K562 (cell line): Measurements from ENCODE around the gene FKBP9. TPM values are rescaled to one million over a fixed set of nuclear protein-coding genes. Genes with fewer than 3 reads are reported as not detected.

ENCODE experiments used
- ATAC-seq: fragments of 200-7000 bp; cut with Tn5 transposase; 3 replicates; pipeline ENCODE4 v1.9.1; 2020; ENCODE audit warnings: moderate library complexity
- BruUV-seq: library from RNA; stranded (reverse); fragments of 400-500 nt; replicated peaks from 2 replicates; lab custom pipeline; 2021; lab: Mats Ljungman, UMichigan
- CTCF ChIA-PET: fragments of 300-600 bp; formaldehyde crosslinking; extraction: SDS; loops from one replicate; lab custom pipeline; 2021; ENCODE audit warnings: low intra/inter-chr PET ratio; lab: Yijun Ruan, JAX
- POLR2A ChIA-PET: fragments of 300-600, 350-650 bp; sonication (Branson Sonifier 250); formaldehyde crosslinking; extraction: SDS; loops from one replicate; lab custom pipeline; 2021; ENCODE audit warnings: antibody characterized with exemption, inconsistent platforms; lab: Yijun Ruan, JAX
- DNase-seq, 4 experiments: peaks; one replicate each; pipeline versions ENCODE4 v3.0.0 to v3.0.0-alpha.2; 2011 to 2018; ENCODE audit warnings: low spot score in 3 of 4, mixed read lengths in 3 of 4; ENCODE audit errors: extremely low read depth in 1 of 4
- FAIRE-seq: peaks from 2 replicates; lab custom pipeline; 2011; peaks lifted over from hg19 to GRCh38; lab: Jason Lieb, UNC
- H2AFZ ChIP-seq: 2 replicates; pipeline ENCODE4 v1.6.0; 2011; ENCODE audit warnings: low read depth, low read length, control low read depth, inconsistent platforms
- H3K27ac ChIP-seq: fragments of 200-600 bp; 3 replicates; pipeline ENCODE4 v1.8.0; 2011; ENCODE audit warnings: low read depth, mild to moderate bottlenecking, control low read depth, inconsistent platforms, low read length, moderate library complexity, mixed read lengths; ENCODE audit errors: extremely low read depth
- H3K27me3 ChIP-seq, 2 experiments: fragments of 300-600 bp in 1 of 2; 2 replicates in 1 of 2; 3 replicates in 1 of 2; pipeline versions ENCODE4 v1.6.0 to v1.8.0; 2011; ENCODE audit warnings: inconsistent platforms in 2 of 2, low read length in 2 of 2, mild to moderate bottlenecking in 1 of 2, mixed read lengths in 1 of 2, moderate library complexity in 1 of 2; ENCODE audit not compliant: control insufficient read depth in 2 of 2, insufficient read depth in 2 of 2
- H3K36me3 ChIP-seq: fragments of 300-600 bp; 3 replicates; pipeline ENCODE4 v1.8.0; 2011; ENCODE audit warnings: mild to moderate bottlenecking, low read length, inconsistent platforms; ENCODE audit not compliant: control insufficient read depth, insufficient read depth
- H3K4me1 ChIP-seq, 2 experiments: fragments of 200-600 bp in 1 of 2; replicated peaks in 1 of 2; 2 replicates in 1 of 2; 3 replicates in 1 of 2; pipeline versions ENCODE4 v1.5.1 to v1.8.0; 2011; ENCODE audit warnings: inconsistent platforms in 2 of 2, low read length in 2 of 2, mild to moderate bottlenecking in 1 of 2, mixed read lengths in 1 of 2, moderate library complexity in 1 of 2; ENCODE audit not compliant: control insufficient read depth in 2 of 2, insufficient read depth in 2 of 2
- H3K4me2 ChIP-seq: 2 replicates; pipeline ENCODE4 v1.6.1; 2011; ENCODE audit warnings: low read length, control low read depth, inconsistent platforms, mixed read lengths; ENCODE audit not compliant: insufficient read depth
- H3K4me3 ChIP-seq: fragments of 200-600 bp; sonication (generic), shearing (Covaris generic); 2 replicates; pipeline ENCODE4 v1.5.1; 2016; ENCODE audit warnings: control low read depth, inconsistent platforms
- H3K79me2 ChIP-seq: fragments of 200-600 bp; 3 replicates; pipeline ENCODE4 v1.8.0; 2011; ENCODE audit warnings: low read length, inconsistent platforms; ENCODE audit not compliant: control insufficient read depth, insufficient read depth
- H3K9ac ChIP-seq, 2 experiments: 2 replicates each; pipeline versions ENCODE4 v1.6.0 to v1.6.1; 2011; ENCODE audit warnings: low read depth in 2 of 2, low read length in 2 of 2, control low read depth in 1 of 2, inconsistent platforms in 1 of 2, mild to moderate bottlenecking in 1 of 2, mixed read lengths in 1 of 2; ENCODE audit not compliant: insufficient read depth in 1 of 2
- H3K9me1 ChIP-seq: one replicate; pipeline ENCODE4 v1.6.0; 2011; ENCODE audit warnings: inconsistent platforms, mild to moderate bottlenecking, low read length, moderate library complexity; ENCODE audit not compliant: control insufficient read depth, insufficient read depth
- H3K9me3 ChIP-seq: replicated peaks from 2 replicates; pipeline ENCODE4 v1.5.1; 2011; ENCODE audit warnings: low read depth, low read length, inconsistent platforms; ENCODE audit not compliant: control insufficient read depth, insufficient read depth
- H4K20me1 ChIP-seq: replicated peaks from 2 replicates; pipeline ENCODE4 v1.6.1; 2011; ENCODE audit warnings: low read length, inconsistent platforms, mixed read lengths; ENCODE audit not compliant: control insufficient read depth, insufficient read depth
- CTCF ChIP-seq, 3 experiments: IDR thresholded peaks in 2 of 3; conservative IDR thresholded peaks in 1 of 3; 2 replicates each; pipeline ENCODE4 v1.5.1; 2011 to 2012; ENCODE audit warnings: low read length in 3 of 3, mild to moderate bottlenecking in 3 of 3, control low read depth in 2 of 3, improper control_type of control experiment in 1 of 3, inconsistent platforms in 1 of 3, low read depth in 1 of 3, mixed read lengths in 1 of 3, moderate library complexity in 1 of 3; ENCODE audit not compliant: insufficient read depth in 2 of 3
- CTCFL ChIP-seq: IDR thresholded peaks from 2 replicates; pipeline ENCODE4 v1.6.1; 2011; ENCODE audit warnings: borderline replicate concordance, low read depth, mild to moderate bottlenecking, moderate library complexity, low read length; ENCODE audit not compliant: insufficient read depth, poor library complexity, severe bottlenecking
- NONO ChIP-seq, 2 experiments: fragments of 200-400 bp in 1 of 2; fragments of 450-650 bp in 1 of 2; formaldehyde crosslinking in 1 of 2; IDR thresholded peaks; 2 replicates each; pipeline ENCODE4 v1.6.1; 2017; ENCODE audit warnings: low read depth in 2 of 2, mild to moderate bottlenecking in 2 of 2, moderate library complexity in 2 of 2, low read length in 1 of 2
- RAD21 ChIP-seq, 2 experiments: fragments of 250-450 bp in 1 of 2; fragments of 450-650 bp in 1 of 2; sonication (Bioruptor Pico) in 1 of 2; formaldehyde crosslinking in 1 of 2; IDR thresholded peaks in 1 of 2; conservative IDR thresholded peaks in 1 of 2; 2 replicates each; pipeline versions ENCODE4 v1.4.0 to v1.8.0; 2020 to 2022; ENCODE audit warnings: mild to moderate bottlenecking in 2 of 2, moderate library complexity in 1 of 2
- SFPQ ChIP-seq: fragments of 200-400 bp; formaldehyde crosslinking; IDR thresholded peaks from 2 replicates; pipeline ENCODE4 v1.6.1; 2017; ENCODE audit warnings: mild to moderate bottlenecking, low read depth, low read length, moderate library complexity
- SP2 ChIP-seq: IDR thresholded peaks from 2 replicates; pipeline ENCODE4 v1.6.1; 2011; ENCODE audit warnings: mild to moderate bottlenecking, low read depth, low read length, moderate library complexity; ENCODE audit not compliant: poor library complexity, severe bottlenecking; ENCODE audit errors: extremely low read depth
- WGBS: fragments of 100-300 bp; shearing (Covaris generic); methylation state at CpG from one replicate; pipeline ENCODE4 v1.1.6; 2016; ENCODE audit warnings: low coverage, mixed read lengths; ENCODE audit not compliant: insufficient coverage; ENCODE audit errors: missing lambda C conversion rate; 5-methylcytosine and 5-hydroxymethylcytosine counted together
- in situ Hi-C: fragments of 300-500 bp; cut with MboI; formaldehyde crosslinking; loops from 4 replicates; pipeline ENCODE4 v1.15.0; 2018; ENCODE audit warnings: inconsistent platforms, mixed read lengths
- intact Hi-C: fragments of 100-400 bp; cut with micrococcal nuclease; formaldehyde crosslinking; loops from 2 replicates; pipeline ENCODE4 v1.14.2; 2022
- polyA plus RNA-seq, 8 experiments: library from polyadenylated mRNA; depleted of rRNA in 4 of 8; stranded (reverse) in 5 of 8; unstranded in 3 of 8; fragments of >200 nt; fragmentation: Nextera tagmentation in 2 of 8; fragmentation: Illumina TruSeq in 1 of 8; extraction: Ambion mirVana in 2 of 8; extraction: Trizol in 1 of 8; gene quantifications; 2 replicates each; pipeline versions ENCODE4 v1.2.1 to v1.2.3, GENCODE V29; 2011 to 2014; ENCODE audit warnings: inconsistent platforms in 1 of 8, missing spikeins in 1 of 8
- total RNA-seq, 7 experiments: library from RNA; depleted of rRNA in 6 of 7; stranded (reverse); fragments of >200 nt in 6 of 7; fragmentation: Illumina TruSeq in 2 of 7; extraction: Trizol in 2 of 7; gene quantifications; 2 replicates each; pipeline versions ENCODE4 v1.2.1 to v1.2.3, GENCODE V29; 2011 to 2021; ENCODE audit warnings: low replicate concordance in 1 of 7

The FKBP9 gene
- total and polyA plus RNA-seq, 9 of the 15 experiments (the other 6 are each of a cell fraction or from before 2014, with no cell fraction given) = 5.9 to 23.7 (median 15.8) TPM

GRCh38 chr7:32914184-32914583 lies 43.1 kb upstream of the FKBP9 start:
- POLR2A ChIA-PET = interaction anchor here (1.3 kb wide), 1 partner anchor 8 kb away, joined by 5 read pairs; no protein-coding TSS in a partner anchor
- 18% methylated on average over 1 of the region's 1 CpG for WGBS
- Histone ChIP-seq H3K36me3 (peaks cover 41% of the 10 kb centered on the region), H3K27me3 (no peaks in the 10 kb centered on the region), H3K9me3 (no peaks in the 10 kb centered on the region), H4K20me1 (no peaks in the 10 kb centered on the region), H3K9me1 (no peaks in the 10 kb centered on the region), H3K4me1 (peaks cover 0 to 4% of the 10 kb centered on the region in 2 experiments; a peak in 1 of 5 replicates), H2AFZ (no peak overlapping the region), H3K9ac (no peak overlapping the region), H3K79me2 (no peaks in the 10 kb centered on the region), H3K27ac (no peak overlapping the region), H3K4me2 (no peak overlapping the region), H3K4me3 (no peak overlapping the region)
- CTCF ChIA-PET = no interaction called here
- no TSS peak for BruUV-seq
- in situ Hi-C loops (no loop called here), intact Hi-C loops (no loop called here)
- peak; percentile 93 for ATAC-seq
- FAIRE-seq = peak; percentile 37
- DNase-seq = peak in 1 of 4 experiments; percentile 41
- TF ChIP-seq NONO (IDR thresholded peaks at IDR 0.05; ENCODE audit: low read depth in 2 of 2, low read length in 1 of 2) = no peak
- peak in 1 of 2 experiments; percentile 43; a peak in 2 of 4 replicates for TF ChIP-seq RAD21 (CRISPR knock-in tag; conservative IDR thresholded peaks at IDR 0.05 in 1 of 2, IDR thresholded peaks at IDR 0.05 in 1 of 2)
- no peak for TF ChIP-seq SFPQ
- peak; percentile 49 to 54 (median 51) for TF ChIP-seq CTCF (IDR thresholded peaks at IDR 0.05 in 2 of 3, conservative IDR thresholded peaks at IDR 0.05 in 1 of 3; ENCODE audit: insufficient read depth in 2 of 3, low read depth in 1 of 3, low read length in 3 of 3)
- no peak for TF ChIP-seq SP2
- TF ChIP-seq CTCFL = peak; percentile 19
